Mucosa of stomach (tissue), 1 donor: ENCODE results near the gene EML2.
A peak's percentile ranks its signal among the peaks of the same experiment; 100 is the strongest.

Experiments
- H3K27me3 ChIP-seq: one replicate; pipeline ENCODE4 v1.7.0; 2013; ENCODE audit warnings: mild to moderate bottlenecking, low read length; ENCODE audit not compliant: control insufficient read depth, insufficient read depth
- H3K36me3 ChIP-seq: one replicate; pipeline ENCODE4 v1.7.0; 2013; ENCODE audit warnings: low read length; ENCODE audit not compliant: control insufficient read depth, insufficient read depth
- H3K4me1 ChIP-seq: one replicate; pipeline ENCODE4 v1.7.0; 2013; ENCODE audit warnings: mild to moderate bottlenecking, low read length; ENCODE audit not compliant: control insufficient read depth, insufficient read depth
- H3K4me3 ChIP-seq: one replicate; pipeline ENCODE4 v1.7.0; 2013; ENCODE audit warnings: low read length
- H3K9ac ChIP-seq: one replicate; pipeline ENCODE4 v1.7.0; 2013; ENCODE audit warnings: mild to moderate bottlenecking, low read length, moderate library complexity
- H3K9me3 ChIP-seq: one replicate; pipeline ENCODE4 v1.7.0; 2013; ENCODE audit warnings: mild to moderate bottlenecking, low read length, moderate library complexity; ENCODE audit not compliant: control insufficient read depth
- donor health status: Pancreatic carcinoma.

The EML2 gene

DNA sequence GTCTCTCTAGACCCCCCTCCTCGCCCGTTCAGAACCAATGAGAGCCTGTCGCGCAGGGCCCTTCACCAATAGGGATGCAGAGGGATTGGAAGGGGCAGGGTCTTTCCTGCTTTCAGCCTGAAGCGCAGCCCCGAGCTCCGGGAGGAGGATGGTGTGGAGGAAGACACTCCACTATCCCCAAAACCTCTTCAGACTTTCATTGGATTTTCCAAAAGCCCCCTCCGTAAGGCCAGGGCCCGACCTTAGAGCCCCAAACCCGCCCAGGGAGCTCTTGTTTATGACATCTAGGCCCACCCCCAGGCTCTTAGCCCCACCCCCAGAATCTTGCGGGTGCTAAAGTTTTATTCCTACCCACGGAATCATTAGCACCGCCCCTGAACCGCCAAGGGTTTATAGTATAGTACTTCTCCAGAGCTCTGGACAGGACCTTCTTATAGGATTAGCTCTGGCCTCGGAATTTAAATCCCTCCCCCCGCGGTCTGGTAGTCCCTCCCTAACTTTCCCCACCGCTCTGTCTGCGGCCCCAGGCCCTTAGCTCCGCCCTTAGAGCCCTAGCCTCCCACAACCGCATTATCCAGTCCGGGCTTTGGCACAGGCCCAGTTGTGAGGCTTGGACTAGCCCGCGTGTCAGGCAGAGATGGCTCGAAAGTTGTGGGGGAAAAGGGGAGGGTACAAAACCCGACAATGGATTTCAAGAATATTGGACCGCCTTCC lies 6.6 kb upstream of the EML2 start:
- H3K36me3 ChIP-seq, result no peaks in the 10 kb centered on the region
- H3K9me3 ChIP-seq, result no peaks in the 10 kb centered on the region
- peaks cover 28% of the 10 kb centered on the region for H3K4me1 ChIP-seq
- no peak overlapping the region for H3K4me3 ChIP-seq
- peaks cover 35% of the 10 kb centered on the region for H3K27me3 ChIP-seq
- H3K9ac ChIP-seq, result no peak overlapping the region

DNA sequence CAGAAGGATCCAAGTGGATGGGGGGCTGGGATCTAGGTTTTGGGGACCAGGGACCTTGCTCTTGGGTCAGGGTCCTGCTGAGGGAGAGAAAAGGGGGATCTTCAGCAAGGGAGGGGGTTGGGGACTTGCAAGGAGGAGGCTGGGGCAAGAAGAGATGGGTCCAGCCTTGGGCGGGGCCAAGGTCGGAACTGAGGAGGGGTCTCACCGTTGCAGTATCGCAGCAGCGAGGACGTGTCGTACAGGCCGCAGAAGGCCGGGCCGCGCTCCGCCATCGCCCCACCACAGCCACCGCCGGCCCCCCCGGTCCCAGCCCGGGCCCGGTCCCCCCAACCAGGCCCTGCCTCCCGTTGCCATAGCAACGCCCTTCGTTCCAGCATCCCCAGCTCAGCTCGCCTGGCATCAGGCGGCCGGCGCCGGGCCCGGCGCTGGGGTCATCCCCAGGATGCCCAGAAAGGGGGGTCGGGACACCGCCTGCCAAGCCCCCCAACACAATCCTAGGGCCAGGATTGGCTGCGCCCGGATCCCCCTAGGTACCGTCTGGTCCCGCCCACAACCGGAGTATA lies 6.0 kb upstream of the EML2 start:
- H3K9me3 ChIP-seq, result no peaks in the 10 kb centered on the region
- no peaks in the 10 kb centered on the region for H3K36me3 ChIP-seq
- H3K27me3 ChIP-seq, result peaks cover 35% of the 10 kb centered on the region
- H3K9ac ChIP-seq, result no peak overlapping the region
- H3K4me3 ChIP-seq, result no peak overlapping the region
- peaks cover 33% of the 10 kb centered on the region for H3K4me1 ChIP-seq

DNA sequence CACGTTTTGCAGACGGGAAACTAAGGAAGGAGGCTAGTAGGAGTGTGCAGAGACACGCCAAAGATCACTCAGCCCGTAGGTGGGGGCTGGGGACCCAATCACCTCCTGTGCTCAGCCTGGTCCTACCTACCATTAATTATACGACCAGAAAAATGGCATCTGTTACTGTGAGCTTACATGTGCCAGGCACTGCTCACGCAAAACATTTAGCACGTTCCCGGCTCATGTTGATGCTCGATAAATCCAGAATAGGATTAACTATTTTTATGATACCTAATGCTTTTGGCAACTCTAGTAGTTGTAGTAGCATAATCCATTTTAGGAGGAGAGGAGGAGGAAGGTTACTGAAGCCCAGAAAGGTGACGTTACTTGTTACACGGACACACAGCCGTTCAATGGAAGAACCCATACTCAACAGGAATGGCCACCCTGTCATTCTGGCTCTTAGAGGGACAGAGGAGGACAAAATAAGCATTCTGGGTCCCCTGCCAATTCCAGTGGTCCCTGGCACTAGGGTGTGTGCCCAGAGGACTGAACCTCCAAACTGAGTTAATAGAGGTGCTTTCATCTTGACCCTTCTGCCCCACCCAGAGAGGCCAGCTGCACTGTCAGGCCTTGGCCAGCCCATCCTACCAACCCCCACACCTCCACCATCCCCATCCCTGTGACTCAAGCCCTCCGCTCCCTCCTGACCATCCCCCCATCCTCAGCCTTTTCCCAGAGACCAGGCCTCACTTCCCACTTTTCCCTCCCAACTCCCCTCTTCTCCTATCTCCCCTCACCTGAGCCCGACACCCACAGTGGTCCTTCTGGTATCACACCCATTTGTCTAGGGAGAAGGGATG lies 5.0 kb upstream of the EML2 start:
- Histone ChIP-seq H3K27me3 (peaks cover 35% of the 10 kb centered on the region), H3K4me3 (no peak overlapping the region), H3K36me3 (no peaks in the 10 kb centered on the region), H3K4me1 (peaks cover 43% of the 10 kb centered on the region), H3K9ac (no peak overlapping the region), H3K9me3 (no peaks in the 10 kb centered on the region)

DNA sequence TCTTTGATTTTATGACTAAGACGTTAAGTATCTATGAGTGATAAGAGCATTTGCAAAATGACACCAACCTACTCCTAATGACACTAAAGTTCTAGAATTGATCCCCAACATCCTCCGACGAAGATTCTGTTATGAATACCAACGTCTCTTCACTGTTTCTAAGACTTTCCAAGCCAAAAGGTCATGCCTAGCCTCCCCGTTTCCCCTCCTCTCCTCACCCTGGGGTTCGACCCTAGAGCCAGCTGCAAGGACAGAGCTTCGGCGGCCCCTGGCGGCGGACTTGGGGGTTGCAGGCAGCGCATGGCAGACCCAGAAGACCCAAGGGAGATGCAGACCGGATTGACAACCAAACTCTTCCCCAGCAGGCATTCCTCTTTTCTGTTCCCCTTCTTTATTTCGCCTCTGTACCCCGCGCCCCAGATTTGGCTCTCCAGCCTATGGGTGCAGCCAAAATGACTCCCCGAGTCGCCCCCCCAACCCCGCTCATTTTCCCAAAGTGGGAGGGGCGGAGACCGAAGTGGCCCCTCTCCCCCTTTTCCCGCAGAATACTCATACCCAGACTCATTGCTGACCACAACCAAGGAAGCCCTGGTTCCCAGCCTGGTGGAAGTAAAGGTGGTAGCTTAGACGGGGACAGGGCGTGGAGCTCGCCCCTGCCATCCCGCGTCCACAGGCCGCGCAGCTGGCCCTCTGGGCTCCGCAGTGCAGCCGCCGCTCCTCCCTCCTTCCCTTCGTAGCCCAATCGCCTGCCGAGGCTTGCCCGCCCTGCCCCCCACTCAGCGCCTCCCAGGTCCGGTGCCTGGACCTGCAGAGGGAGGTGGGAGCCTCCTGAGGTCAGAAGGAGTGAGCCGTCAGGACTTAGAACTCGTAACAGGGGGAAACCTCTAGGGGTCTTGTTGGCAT lies 4.1 kb upstream of the EML2 start:
- Histone ChIP-seq H3K27me3 (peaks cover 35% of the 10 kb centered on the region), H3K4me3 (no peak overlapping the region), H3K9ac (no peak overlapping the region)

DNA sequence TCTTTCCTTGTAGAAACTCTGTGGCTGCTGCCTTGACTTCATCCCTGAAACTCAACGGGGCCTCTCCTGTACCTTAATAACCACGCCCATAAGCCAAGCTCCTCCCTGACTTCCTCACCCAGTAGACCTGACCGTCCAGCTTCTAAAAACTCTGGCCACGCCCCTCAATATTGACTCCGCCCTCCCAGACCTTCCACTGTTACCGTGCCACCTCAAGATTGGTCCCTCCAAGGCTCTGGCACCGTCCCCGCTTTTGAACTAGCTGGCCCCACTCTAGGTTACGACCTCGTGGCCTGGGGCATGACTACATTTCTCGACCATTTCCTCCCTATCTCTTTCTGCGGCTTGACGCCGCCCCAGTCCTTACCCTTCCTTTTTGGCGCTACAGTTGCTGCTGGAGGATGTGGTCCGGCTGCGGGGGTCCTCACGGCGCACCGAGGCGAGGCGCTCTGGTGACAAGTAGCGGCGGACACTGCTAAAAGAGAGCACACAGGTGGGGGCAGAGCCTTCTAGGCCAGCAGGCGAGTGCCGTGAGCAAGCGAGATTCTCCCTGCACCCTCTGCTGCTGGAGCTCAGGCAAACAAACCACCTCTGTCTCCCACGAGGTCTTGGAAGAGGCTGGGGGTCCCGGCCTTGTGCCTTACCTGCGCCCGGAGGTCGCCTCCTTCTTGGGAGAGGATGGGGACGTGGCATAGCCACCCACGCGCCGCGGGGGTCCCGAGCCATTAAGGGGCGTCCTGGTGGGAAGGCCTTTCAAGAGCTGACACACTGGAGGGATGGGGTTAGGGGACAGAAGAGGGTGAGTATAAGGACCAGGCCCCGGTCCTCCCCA lies 2.3 kb upstream of the EML2 start:
- no peaks in the 10 kb centered on the region for H3K9me3 ChIP-seq
- peaks cover 34% of the 10 kb centered on the region for H3K27me3 ChIP-seq
- no peaks in the 10 kb centered on the region for H3K36me3 ChIP-seq
- H3K4me3 ChIP-seq, result no peak overlapping the region
- H3K9ac ChIP-seq, result peak overlapping the region; percentile 37
- peaks cover 56% of the 10 kb centered on the region for H3K4me1 ChIP-seq

More for the DNA sequence above, 4.1 kb upstream of the EML2 start:
- no peaks in the 10 kb centered on the region for H3K9me3 ChIP-seq
- H3K36me3 ChIP-seq, result no peaks in the 10 kb centered on the region
- peaks cover 50% of the 10 kb centered on the region for H3K4me1 ChIP-seq

DNA sequence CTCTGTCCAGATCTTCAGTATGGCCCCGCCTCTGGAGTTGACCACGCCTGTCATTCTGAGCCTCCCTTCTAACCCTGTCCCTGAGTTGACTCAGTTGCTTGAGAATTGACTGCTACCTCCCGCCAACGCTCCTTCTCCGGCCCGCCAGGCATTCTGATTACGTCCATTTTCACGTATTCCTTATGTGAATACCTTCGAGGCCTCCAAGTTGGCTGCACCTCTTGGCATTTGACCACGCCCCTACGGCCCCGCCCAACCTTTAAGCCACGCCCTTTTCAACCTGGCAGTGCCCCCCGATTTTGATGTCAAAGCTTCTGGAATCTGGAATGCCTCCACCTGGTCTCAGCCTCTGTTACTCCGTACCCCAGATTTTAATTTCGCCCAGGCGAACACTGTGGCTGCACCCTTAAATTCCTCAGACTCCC lies 1.7 kb upstream of the EML2 start:
- no peaks in the 10 kb centered on the region for H3K36me3 ChIP-seq
- peaks cover 27% of the 10 kb centered on the region for H3K27me3 ChIP-seq
- peaks cover 50% of the 10 kb centered on the region for H3K4me1 ChIP-seq
- H3K4me3 ChIP-seq, result no peak overlapping the region
- H3K9ac ChIP-seq, result peak overlapping the region; percentile 13
- no peaks in the 10 kb centered on the region for H3K9me3 ChIP-seq

DNA sequence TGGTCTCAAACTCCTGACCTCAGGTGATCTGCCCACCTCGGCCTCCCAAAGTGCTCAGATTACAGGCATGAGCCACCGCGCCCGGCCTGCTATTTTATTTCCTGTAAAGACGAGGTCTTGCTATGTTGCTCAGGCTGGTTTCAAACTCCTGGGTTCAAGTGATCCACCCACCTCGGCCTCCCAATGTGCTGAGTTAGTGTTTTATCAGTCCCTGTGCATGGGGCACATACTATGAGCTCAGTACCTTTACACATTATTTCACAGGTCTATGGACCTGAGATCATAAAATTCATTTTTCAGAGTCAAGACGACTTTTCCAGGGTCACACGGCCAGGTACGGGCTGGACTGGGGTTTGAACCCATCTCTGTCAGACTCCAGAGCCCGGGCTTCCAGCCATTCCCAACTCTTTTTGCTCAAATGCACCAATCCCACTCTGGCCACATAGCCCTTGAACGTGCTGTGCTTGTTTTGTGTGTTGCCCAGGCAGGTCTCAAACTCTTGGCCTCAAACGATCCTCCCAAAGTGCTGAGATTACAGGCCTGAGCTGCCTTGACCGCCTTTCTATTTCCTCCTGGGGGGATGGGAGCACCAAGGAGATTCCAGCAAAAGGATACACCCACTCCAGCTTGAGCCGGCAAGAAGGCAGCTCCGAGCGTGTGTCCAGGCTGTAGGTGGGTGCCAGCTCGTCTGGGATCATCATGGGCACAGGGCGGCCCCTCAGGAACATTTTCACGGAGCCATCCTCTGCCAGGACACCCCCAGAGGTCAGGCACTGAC lies 1.1 kb downstream of the EML2 start:
- H3K4me3 ChIP-seq, result peak overlapping the region; percentile 97
- no peaks in the 10 kb centered on the region for H3K27me3 ChIP-seq
- H3K4me1 ChIP-seq, result peaks cover 46% of the 10 kb centered on the region
- no peaks in the 10 kb centered on the region for H3K9me3 ChIP-seq
- no peaks in the 10 kb centered on the region for H3K36me3 ChIP-seq
- H3K9ac ChIP-seq, result peak overlapping the region; percentile 92

DNA sequence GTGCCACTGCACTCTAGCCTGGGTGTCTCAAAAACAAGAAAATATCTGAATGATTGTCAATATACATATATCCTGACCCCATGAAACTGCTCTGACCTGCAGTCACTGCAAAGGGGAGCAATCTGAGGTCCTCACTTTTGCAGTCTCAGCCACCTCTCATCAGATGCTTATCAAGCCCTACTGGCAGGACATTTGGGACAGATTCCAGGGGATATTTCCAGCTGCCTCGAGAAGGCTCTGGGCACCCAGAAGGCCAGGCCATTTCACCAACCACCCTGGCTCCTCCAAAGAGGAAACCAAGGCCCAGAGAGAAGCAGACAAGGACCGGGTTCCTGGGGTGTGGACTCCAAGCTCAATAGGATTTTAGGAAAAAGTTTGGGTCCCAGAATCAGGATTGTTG lies 2.3 kb downstream of the EML2 start:
- H3K9ac ChIP-seq, result no peak overlapping the region
- no peak overlapping the region for H3K4me3 ChIP-seq
- no peaks in the 10 kb centered on the region for H3K36me3 ChIP-seq
- H3K9me3 ChIP-seq, result no peaks in the 10 kb centered on the region
- H3K27me3 ChIP-seq, result no peaks in the 10 kb centered on the region
- peaks cover 43% of the 10 kb centered on the region for H3K4me1 ChIP-seq

DNA sequence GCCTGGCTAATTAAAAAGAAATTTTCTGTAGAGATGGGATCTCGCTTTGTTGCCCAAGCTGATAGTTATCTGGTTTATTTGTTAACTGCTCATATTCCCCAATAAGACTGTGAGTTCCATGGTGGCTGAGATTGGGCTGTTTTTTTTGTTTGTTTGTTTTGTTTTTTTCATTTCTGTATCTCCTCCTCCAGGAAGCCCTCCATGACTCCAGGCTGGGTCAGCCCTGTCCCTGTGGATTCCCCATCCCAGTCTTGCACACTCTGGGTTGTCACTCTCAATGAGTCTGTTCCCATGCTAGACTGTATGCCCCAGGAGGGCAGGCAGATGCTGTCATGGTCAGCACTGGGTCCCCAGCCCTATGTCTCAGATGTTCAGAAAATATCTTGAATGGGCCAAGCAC lies 2.9 kb downstream of the EML2 start:
- no peak overlapping the region for H3K4me3 ChIP-seq
- peaks cover 36% of the 10 kb centered on the region for H3K4me1 ChIP-seq
- no peaks in the 10 kb centered on the region for H3K27me3 ChIP-seq
- no peaks in the 10 kb centered on the region for H3K9me3 ChIP-seq
- H3K36me3 ChIP-seq, result no peaks in the 10 kb centered on the region
- H3K9ac ChIP-seq, result no peak overlapping the region

DNA sequence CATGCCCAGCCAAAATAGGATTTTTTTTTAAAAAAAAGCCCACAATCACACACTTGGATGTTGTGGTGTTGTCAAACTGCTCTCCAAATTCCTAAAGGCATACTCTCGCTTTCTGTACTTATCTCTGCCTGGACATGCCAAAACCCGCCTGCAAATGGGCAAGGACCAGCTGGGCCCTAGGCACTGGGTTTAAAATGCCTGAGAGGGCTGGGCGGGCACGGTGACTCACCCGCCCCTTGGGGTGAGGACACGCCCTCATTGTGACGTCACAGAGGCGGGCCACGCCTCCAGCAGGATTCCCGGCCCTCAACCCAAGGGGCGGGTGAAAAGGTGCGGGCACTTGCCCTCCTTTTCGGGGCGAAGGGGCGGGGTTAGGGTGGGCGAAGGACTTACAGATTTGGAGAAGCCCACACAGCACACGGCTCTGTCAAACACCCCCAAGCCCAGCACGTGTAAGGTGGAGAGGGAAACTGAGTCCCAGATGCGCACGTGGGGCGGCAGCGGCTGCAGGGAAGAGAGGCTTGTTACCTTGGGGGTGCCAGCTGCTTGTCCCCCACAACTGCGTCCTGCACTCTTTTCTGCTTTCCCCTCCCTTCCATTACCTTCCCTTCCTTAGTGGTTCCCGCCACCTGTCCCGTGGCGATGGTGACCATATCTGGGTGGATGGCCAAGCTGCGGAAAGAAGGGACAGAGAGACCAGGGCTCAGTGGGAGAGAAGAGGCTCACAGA lies 6.6 kb downstream of the EML2 start:
- Histone ChIP-seq H3K4me1 (peaks cover 4% of the 10 kb centered on the region), H3K36me3 (peaks cover 5% of the 10 kb centered on the region), H3K9me3 (no peaks in the 10 kb centered on the region), H3K27me3 (no peaks in the 10 kb centered on the region), H3K9ac (no peak overlapping the region), H3K4me3 (no peak overlapping the region)
